Measurements from ENCODE around the gene ADSS1. TPM values are rescaled to one million over a fixed set of nuclear protein-coding genes. Genes with fewer than 3 reads are reported as not detected.

Gene ADSS1
- total RNA-seq, 4 donors from 2014 or later: 2.3 to 36.2 (median 7.3) TPM

DNA sequence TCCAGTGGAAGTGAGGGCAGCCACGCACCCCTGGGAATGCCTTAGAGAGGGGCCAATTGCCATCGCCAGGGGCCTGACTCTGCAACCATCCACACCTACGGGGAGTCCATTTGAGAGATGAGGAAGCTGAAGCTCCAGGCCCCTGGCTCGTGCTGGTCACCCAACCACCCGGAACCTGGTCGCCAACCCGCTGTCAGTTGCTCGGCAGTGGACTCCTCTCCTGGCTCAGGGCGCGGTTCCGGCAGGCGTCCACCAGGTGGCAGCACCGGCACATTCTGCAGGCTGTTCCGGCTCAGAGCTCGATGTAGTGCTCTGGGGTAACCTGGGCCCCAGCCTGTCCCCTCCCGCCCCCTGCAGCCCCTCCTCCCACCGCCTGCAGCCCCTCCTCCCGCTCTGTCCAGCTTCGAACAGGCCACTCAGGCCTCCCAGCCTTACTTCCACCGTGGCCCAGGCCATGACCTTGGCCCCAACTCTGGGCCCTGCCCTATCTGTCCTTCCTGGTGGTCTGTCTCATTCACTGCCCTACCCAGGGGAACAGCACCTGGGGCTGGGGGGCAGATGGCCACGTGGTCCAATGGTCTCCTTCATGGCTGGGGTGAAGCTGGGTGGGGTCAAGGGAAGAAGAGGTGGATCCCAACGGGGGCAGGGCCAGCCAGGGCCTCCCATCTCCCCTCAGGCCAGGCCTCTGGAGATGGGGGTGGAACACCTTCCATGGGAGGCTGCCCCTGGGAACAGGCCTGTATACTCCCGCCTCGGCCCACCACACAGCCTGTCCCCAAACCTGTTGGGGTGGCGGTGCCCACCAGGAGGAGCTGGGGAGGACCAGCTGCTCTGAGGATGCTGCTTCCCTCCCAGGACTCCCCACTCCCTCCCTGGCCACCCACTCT is 44.7 kb downstream of the ADSS1 start:
- TF ChIP-seq, protein P1, sequence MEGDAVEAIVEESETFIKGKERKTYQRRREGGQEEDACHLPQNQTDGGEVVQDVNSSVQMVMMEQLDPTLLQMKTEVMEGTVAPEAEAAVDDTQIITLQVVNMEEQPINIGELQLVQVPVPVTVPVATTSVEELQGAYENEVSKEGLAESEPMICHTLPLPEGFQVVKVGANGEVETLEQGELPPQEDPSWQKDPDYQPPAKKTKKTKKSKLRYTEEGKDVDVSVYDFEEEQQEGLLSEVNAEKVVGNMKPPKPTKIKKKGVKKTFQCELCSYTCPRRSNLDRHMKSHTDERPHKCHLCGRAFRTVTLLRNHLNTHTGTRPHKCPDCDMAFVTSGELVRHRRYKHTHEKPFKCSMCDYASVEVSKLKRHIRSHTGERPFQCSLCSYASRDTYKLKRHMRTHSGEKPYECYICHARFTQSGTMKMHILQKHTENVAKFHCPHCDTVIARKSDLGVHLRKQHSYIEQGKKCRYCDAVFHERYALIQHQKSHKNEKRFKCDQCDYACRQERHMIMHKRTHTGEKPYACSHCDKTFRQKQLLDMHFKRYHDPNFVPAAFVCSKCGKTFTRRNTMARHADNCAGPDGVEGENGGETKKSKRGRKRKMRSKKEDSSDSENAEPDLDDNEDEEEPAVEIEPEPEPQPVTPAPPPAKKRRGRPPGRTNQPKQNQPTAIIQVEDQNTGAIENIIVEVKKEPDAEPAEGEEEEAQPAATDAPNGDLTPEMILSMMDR (IDR thresholded peaks at IDR 0.05; ENCODE audit: low read depth): no peak

DNA sequence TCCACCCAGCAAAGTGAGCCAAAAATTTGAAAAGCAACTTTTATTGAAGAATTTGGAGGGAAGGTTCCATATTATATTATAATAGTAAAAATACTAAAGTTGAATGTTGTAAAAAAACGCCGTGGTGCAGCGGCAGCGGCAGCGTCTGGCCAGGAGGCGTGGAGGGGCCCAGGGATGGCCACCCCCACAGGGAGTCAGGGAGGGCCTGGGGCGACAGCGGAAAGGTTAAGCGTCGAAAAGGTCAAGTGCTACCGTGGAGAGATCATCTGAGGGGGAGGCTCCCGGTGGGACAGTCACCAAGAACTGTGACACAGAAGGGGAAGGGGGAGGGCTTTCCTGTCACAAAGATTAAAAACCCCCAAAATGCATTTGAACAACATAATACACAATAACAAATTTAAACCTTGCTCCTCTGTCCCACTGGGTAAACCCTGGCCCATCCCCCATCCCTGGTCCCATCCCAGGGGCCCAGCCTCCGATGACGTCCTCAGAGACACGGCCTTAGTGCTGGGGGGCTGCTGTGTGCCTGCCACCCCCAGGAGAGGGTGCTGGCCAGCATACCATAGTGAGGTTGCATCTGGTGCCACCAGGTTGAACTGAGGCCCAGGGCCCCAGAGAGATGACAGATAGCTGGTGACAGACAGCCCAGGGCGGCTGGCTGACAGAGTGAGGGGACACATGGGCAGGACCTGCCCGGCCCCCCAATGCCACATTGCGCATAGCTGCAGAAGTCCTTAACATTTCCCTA is 45.5 kb downstream of the ADSS1 start:
- TF ChIP-seq, protein P1 (IDR thresholded peaks at IDR 0.05; ENCODE audit: low read depth): no peak

DNA sequence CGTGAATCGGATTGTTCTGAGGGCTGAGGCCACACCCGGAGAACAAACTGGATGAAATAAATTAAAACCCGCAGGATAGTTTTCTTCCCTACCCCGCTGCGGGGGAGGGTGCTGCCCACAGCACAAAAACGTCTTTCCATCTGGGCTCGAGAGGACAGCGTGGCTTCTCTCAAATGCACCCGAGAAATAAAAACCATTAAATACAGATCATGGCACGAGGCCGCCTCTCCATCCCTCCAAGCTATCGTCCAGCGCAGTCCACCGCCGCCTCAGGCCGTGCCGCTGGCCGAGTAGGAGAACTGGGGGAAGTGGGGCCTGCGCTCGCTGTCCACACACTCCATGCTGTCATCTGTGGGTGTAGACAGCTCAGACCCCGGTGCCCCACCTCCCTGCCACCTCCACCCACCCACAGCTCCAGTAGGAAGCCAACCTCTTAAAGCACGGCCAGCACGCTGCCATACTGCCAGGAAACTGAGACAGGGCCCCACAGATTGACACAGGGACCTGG is 46.1 kb downstream of the ADSS1 start:
- TF ChIP-seq, protein P1 (IDR thresholded peaks at IDR 0.05; ENCODE audit: low read depth): no peak

DNA sequence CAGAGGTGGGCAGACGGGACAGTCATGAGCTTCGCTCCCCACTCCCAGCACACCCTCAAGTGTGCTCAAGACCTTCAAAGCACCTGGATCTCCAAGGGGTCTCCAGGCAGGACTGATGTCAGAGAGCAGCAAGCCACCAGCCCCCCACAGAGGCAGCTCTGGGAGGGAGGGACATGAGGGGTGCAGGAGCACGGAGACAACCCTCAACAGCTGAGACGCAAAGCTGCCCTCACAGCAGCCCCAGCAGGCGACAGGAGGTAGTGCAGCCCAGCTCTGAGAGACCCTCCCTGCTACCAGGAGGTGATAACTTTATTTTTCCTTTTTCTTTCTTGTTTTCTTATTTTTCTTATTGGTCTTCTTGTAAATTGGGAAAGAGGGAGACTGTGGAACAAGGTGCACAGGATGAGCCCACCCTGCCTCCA is 46.8 kb downstream of the ADSS1 start:
- TF ChIP-seq, protein P1 (IDR thresholded peaks at IDR 0.05; ENCODE audit: low read depth): no peak

DNA sequence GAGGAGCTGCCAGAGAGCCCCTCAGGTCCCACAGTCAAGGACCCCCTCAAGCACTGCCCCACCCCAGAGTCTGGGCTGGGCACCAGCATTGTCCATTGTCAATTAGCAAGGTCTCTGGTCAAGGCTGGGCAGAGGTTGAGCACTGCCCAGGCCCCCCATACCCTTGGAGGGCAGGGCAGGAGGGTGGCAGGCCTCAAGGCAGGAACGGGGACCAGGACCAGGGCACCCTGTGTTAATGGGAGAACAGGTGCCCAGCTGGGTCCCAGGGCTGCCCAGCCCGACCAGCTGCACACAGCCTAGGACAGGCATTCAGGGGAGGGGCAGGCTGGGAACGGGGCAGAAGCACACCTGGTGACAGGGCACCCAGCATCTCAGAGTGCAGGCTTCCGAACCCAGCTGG is 47.3 kb downstream of the ADSS1 start:
- TF ChIP-seq, protein P1 (IDR thresholded peaks at IDR 0.05; ENCODE audit: low read depth): no peak

DNA sequence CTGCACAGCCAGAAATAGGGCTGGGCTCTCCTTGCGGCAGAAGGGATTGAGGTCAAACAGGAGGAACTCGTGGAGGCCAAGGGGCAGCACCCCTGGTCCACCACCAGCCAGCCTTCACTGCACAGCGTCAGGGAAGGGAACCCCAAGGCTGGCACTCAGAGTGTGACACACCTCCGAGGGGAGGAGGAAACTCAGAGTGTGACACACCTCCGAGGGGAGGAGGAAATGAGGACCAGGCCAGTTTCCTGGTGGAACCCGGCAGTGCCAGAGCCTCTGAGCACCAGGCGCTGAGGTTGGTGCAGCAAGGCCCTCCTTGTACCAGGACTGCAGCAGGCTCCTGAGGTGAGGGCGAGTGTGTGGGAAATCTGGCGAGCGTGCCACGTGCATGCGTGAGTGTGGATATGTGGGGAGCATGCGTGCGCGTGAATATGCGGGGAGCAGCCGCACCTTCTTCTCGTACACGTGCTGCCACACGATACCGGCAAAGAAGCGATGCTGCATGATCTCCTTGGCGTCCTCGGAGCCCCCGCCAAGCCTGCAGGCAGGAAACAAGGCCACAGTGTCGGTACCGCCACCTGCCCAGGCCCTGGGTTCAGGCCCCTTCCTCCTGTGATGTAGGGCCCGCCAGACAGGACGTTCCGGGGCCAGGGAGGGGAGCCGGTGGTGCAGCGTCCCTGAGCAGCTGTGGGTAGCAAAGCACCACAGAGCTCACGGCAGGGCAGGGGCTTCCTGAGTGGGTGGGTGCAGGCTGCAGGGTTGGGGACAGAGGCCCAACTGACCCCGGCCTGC is 48.1 kb downstream of the ADSS1 start:
- TF ChIP-seq, protein P1 (IDR thresholded peaks at IDR 0.05; ENCODE audit: low read depth): no peak
